OCI-LY1 (cell line): ENCODE results near the gene SMYD3.

Source experiments
- EZH2 ChIP-seq: fragments of 200-600 bp; sonication (generic), shearing (Covaris generic); IDR thresholded peaks from 2 replicates; pipeline ENCODE4 v1.8.0; 2017; ENCODE audit warnings: borderline replicate concordance, mixed run types, mild to moderate bottlenecking, antibody characterized with exemption, low read length, moderate library complexity, mixed read lengths
- TF ChIP-seq, protein P1 (sequence below): fragments of 200-600 bp; sonication (generic), shearing (Covaris generic); IDR thresholded peaks from 2 replicates; pipeline ENCODE4 v1.5.1; 2017; ENCODE audit warnings: mild to moderate bottlenecking, antibody characterized with exemption, low read length, moderate library complexity, mixed read lengths

DNA sequence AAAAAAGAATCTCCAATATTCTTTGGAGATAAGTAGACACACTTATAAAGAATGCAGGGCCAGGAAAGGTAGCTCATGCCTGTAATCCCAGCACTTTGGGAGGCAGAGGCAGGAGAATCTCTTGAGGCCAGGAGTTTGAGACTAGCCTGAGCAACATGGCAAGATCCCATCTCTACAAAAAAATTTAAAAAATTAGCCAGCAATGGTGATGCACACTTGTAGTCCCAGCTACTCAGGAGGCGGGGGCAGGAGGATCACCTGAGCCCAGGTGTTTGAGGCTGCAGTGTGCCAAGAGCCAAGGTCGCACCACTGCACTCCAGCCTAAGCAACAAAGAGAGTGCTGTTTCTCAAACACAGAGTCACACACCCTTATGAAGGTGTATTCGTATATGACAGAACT, 385.0 kb downstream of the SMYD3 start:
- TF ChIP-seq, protein P1, sequence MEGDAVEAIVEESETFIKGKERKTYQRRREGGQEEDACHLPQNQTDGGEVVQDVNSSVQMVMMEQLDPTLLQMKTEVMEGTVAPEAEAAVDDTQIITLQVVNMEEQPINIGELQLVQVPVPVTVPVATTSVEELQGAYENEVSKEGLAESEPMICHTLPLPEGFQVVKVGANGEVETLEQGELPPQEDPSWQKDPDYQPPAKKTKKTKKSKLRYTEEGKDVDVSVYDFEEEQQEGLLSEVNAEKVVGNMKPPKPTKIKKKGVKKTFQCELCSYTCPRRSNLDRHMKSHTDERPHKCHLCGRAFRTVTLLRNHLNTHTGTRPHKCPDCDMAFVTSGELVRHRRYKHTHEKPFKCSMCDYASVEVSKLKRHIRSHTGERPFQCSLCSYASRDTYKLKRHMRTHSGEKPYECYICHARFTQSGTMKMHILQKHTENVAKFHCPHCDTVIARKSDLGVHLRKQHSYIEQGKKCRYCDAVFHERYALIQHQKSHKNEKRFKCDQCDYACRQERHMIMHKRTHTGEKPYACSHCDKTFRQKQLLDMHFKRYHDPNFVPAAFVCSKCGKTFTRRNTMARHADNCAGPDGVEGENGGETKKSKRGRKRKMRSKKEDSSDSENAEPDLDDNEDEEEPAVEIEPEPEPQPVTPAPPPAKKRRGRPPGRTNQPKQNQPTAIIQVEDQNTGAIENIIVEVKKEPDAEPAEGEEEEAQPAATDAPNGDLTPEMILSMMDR: no peak
- no peak for TF ChIP-seq EZH2
